Chondrocyte (in vitro differentiated cells): ENCODE measurements around the gene HERC3. TPM values are rescaled to one million over a fixed set of nuclear protein-coding genes. Genes with fewer than 3 reads are reported as not detected.

ENCODE experiments used
- DNase-seq: peaks from one replicate; pipeline ENCODE4 v3.0.0; 2021; ENCODE audit warnings: mixed read lengths, low spot score
- H3K27ac Mint-ChIP-seq: one replicate; pipeline ENCODE4 v1.8.0; 2021; ENCODE audit warnings: mild to moderate bottlenecking, moderate library complexity, mixed read lengths; ENCODE audit not compliant: unreplicated experiment
- H3K27me3 Mint-ChIP-seq: 2 replicates; pipeline ENCODE4 v1.8.0; 2021; ENCODE audit warnings: low read depth, mixed read lengths
- H3K36me3 Mint-ChIP-seq: 2 replicates; pipeline ENCODE4 v1.8.0; 2021; ENCODE audit warnings: low read depth, mixed read lengths
- H3K4me1 Mint-ChIP-seq: 2 replicates; pipeline ENCODE4 v1.8.0; 2021; ENCODE audit warnings: low read depth, mild to moderate bottlenecking, mixed read lengths
- H3K4me3 Mint-ChIP-seq: one replicate; pipeline ENCODE4 v1.8.0; 2021; ENCODE audit warnings: mild to moderate bottlenecking, moderate library complexity, mixed read lengths; ENCODE audit not compliant: unreplicated experiment
- H3K9me3 Mint-ChIP-seq: 2 replicates; pipeline ENCODE4 v1.8.0; 2021; ENCODE audit warnings: low read depth, mixed read lengths
- CTCF ChIP-seq: fragments of 200-600 bp; sonication (generic); IDR thresholded peaks from 2 replicates; pipeline ENCODE4 v1.5.0; 2021; ENCODE audit warnings: antibody characterized with exemption, mild to moderate bottlenecking, moderate library complexity
- long read RNA-seq: library from polyadenylated mRNA; stranded (forward); transcript quantifications from one replicate; pipeline ENCODE4 v2.0.0, GENCODE V29; 2021
- total RNA-seq: library from RNA; stranded (reverse); gene quantifications from 3 replicates; pipeline ENCODE4 v1.2.1, GENCODE V29; 2021

HERC3 gene
- 14.0 to 16.7 TPM (median 16.6 TPM) in 3 replicates for total RNA-seq
- long read RNA-seq, full-length matches to known transcripts = 8 of 16 reads
- long read RNA-seq, partial matches to known transcripts = 0 of 16 reads
- long read RNA-seq, other reads (novel, unspliced or antisense) = 8 of 16 reads

- H3K4me3 Mint-ChIP-seq = peak within 1 kb of the TSS; percentile 98
- H3K9me3 Mint-ChIP-seq = no peaks in the 10 kb centered on the region
- peaks cover 16% of the 10 kb centered on the region for H3K4me1 Mint-ChIP-seq
- peak within 1 kb of the TSS; percentile 96 for H3K27ac Mint-ChIP-seq
- H3K36me3 Mint-ChIP-seq = peaks cover 7% of the 10 kb centered on the region
- DNase-seq = peak; percentile 68
- H3K27me3 Mint-ChIP-seq = no peaks in the 10 kb centered on the region
- TF ChIP-seq CTCF = peak; percentile 24
Observed at GRCh38 chr4:88591787-88592599, at the start of gene HERC3. TSS of gene HERC3 (plus strand) at chr4:88592480. CDS start at chr4:88605824, 13,344 bp downstream.

GRCh38 chr4:88549815-88550214 is 42.5 kb upstream of the HERC3 start:
- Mint-ChIP-seq H3K4me1 (no peaks in the 10 kb centered on the region), H3K27me3 (peaks cover 2% of the 10 kb centered on the region), H3K4me3 (no peak overlapping the region), H3K9me3 (no peaks in the 10 kb centered on the region), H3K36me3 (no peaks in the 10 kb centered on the region), H3K27ac (no peak overlapping the region)
- no peak for DNase-seq
- no peak for TF ChIP-seq CTCF

GRCh38 chr4:88567591-88567990 is 24.7 kb upstream of the HERC3 start:
- Mint-ChIP-seq H3K36me3 (no peaks in the 10 kb centered on the region), H3K4me1 (peaks cover 6% of the 10 kb centered on the region), H3K9me3 (peaks cover 5% of the 10 kb centered on the region), H3K4me3 (no peak overlapping the region), H3K27ac (no peak overlapping the region), H3K27me3 (no peaks in the 10 kb centered on the region)
- no peak for DNase-seq
- no peak for TF ChIP-seq CTCF

GRCh38 chr4:88570001-88570400 is 22.3 kb upstream of the HERC3 start:
- H3K36me3 Mint-ChIP-seq = no peaks in the 10 kb centered on the region
- no peak overlapping the region for H3K27ac Mint-ChIP-seq
- H3K4me3 Mint-ChIP-seq = no peak overlapping the region
- TF ChIP-seq CTCF = no peak
- H3K27me3 Mint-ChIP-seq = no peaks in the 10 kb centered on the region
- peaks cover 17% of the 10 kb centered on the region for H3K4me1 Mint-ChIP-seq
- no peak for DNase-seq
- H3K9me3 Mint-ChIP-seq = no peaks in the 10 kb centered on the region

GRCh38 chr4:88573276-88573980 is 18.9 kb upstream of the HERC3 start:
- Mint-ChIP-seq H3K27ac (no peak overlapping the region), H3K36me3 (no peaks in the 10 kb centered on the region), H3K4me1 (peaks cover 17% of the 10 kb centered on the region), H3K4me3 (no peak overlapping the region), H3K27me3 (no peaks in the 10 kb centered on the region), H3K9me3 (no peaks in the 10 kb centered on the region)
- TF ChIP-seq CTCF = no peak
- DNase-seq = no peak
